DND-41 (cell line): ENCODE results near the gene DOCK9.
"Not testable (repeated sequence)": the region's sequence is repeated elsewhere in the genome, so short reads cannot be mapped to it uniquely, and the experiment has no call there.

Experiments
- ATAC-seq: fragments of 200-7000 bp; cut with Tn5 transposase; 3 replicates; pipeline ENCODE4 v1.9.1; 2021; ENCODE audit warnings: low read depth; ENCODE audit not compliant: insufficient read depth
- DNase-seq: peaks from one replicate; pipeline ENCODE4 v3.0.0-alpha.2; 2020
- H2AFZ ChIP-seq: 2 replicates; pipeline ENCODE4 v1.6.0; 2012; ENCODE audit warnings: low read depth, low read length
- H3K27ac ChIP-seq: 2 replicates; pipeline ENCODE4 v1.5.1; 2012; ENCODE audit warnings: low read length, inconsistent platforms
- H3K27me3 ChIP-seq: fragments of 200-600 bp; sonication (generic); 2 replicates; pipeline ENCODE4 v1.6.0; 2012; ENCODE audit warnings: low read length, mild to moderate bottlenecking, inconsistent platforms; ENCODE audit not compliant: insufficient read depth, poor library complexity
- H3K36me3 ChIP-seq: 2 replicates; pipeline ENCODE4 v1.5.1; 2012; ENCODE audit warnings: low read length, inconsistent platforms; ENCODE audit not compliant: insufficient read depth
- H3K4me1 ChIP-seq: 2 replicates; pipeline ENCODE4 v1.5.1; 2012; ENCODE audit warnings: mild to moderate bottlenecking, low read length; ENCODE audit not compliant: insufficient read depth
- H3K4me2 ChIP-seq: 2 replicates; pipeline ENCODE4 v1.6.0; 2012; ENCODE audit warnings: mild to moderate bottlenecking, moderate library complexity, low read length, inconsistent platforms; ENCODE audit not compliant: insufficient read depth
- H3K4me3 ChIP-seq, 2 experiments: fragments of 200-600 bp in 1 of 2; shearing (Covaris generic) in 1 of 2; 2 replicates each; pipeline ENCODE4 v1.5.1; 2012 to 2016; ENCODE audit warnings: inconsistent platforms in 2 of 2, low read length in 2 of 2, mild to moderate bottlenecking in 2 of 2, low read depth in 1 of 2, moderate library complexity in 1 of 2
- H3K79me2 ChIP-seq: 2 replicates; pipeline ENCODE4 v1.6.0; 2012; ENCODE audit warnings: low read length, inconsistent platforms; ENCODE audit not compliant: insufficient read depth
- H3K9ac ChIP-seq: 2 replicates; pipeline ENCODE4 v1.6.0; 2012; ENCODE audit warnings: low read depth, mild to moderate bottlenecking, inconsistent platforms, low read length, moderate library complexity
- H3K9me3 ChIP-seq: 2 replicates; pipeline ENCODE4 v1.5.1; 2012; ENCODE audit warnings: low read length, moderate library complexity, mild to moderate bottlenecking, inconsistent platforms; ENCODE audit not compliant: insufficient read depth, severe bottlenecking
- H4K20me1 ChIP-seq: 2 replicates; pipeline ENCODE4 v1.6.0; 2012; ENCODE audit warnings: low read length; ENCODE audit not compliant: insufficient read depth
- EZH2 ChIP-seq: IDR thresholded peaks from 3 replicates; pipeline ENCODE4 v1.6.1; 2012; ENCODE audit warnings: borderline replicate concordance, low read depth, mild to moderate bottlenecking, moderate library complexity, low read length, inconsistent platforms; ENCODE audit not compliant: severe bottlenecking
- TF ChIP-seq, protein P1 (sequence below): IDR thresholded peaks from 2 replicates; pipeline ENCODE4 v1.5.1; 2012; ENCODE audit warnings: borderline replicate concordance, low read length, moderate library complexity, mild to moderate bottlenecking; ENCODE audit not compliant: poor library complexity, severe bottlenecking; ENCODE audit errors: extremely low read depth

DOCK9 gene

GRCh38 chr13:98755729-98756128 is 222.1 kb downstream of the DOCK9 start:
- Histone ChIP-seq H3K36me3 (no peaks in the 10 kb centered on the region), H3K27ac (no peak overlapping the region), H3K4me2 (no peak overlapping the region), H4K20me1 (no peaks in the 10 kb centered on the region), H3K79me2 (no peaks in the 10 kb centered on the region), H3K4me1 (no peaks in the 10 kb centered on the region), H3K9ac (no peak overlapping the region), H2AFZ (no peak overlapping the region), H3K27me3 (no peaks in the 10 kb centered on the region), H3K9me3 (no peaks in the 10 kb centered on the region), H3K4me3 (no peak overlapping the region)
- TF ChIP-seq, protein P1, sequence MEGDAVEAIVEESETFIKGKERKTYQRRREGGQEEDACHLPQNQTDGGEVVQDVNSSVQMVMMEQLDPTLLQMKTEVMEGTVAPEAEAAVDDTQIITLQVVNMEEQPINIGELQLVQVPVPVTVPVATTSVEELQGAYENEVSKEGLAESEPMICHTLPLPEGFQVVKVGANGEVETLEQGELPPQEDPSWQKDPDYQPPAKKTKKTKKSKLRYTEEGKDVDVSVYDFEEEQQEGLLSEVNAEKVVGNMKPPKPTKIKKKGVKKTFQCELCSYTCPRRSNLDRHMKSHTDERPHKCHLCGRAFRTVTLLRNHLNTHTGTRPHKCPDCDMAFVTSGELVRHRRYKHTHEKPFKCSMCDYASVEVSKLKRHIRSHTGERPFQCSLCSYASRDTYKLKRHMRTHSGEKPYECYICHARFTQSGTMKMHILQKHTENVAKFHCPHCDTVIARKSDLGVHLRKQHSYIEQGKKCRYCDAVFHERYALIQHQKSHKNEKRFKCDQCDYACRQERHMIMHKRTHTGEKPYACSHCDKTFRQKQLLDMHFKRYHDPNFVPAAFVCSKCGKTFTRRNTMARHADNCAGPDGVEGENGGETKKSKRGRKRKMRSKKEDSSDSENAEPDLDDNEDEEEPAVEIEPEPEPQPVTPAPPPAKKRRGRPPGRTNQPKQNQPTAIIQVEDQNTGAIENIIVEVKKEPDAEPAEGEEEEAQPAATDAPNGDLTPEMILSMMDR: no peak
- TF ChIP-seq EZH2: no peak
- ATAC-seq (no peak), DNase-seq (no peak)

DNA sequence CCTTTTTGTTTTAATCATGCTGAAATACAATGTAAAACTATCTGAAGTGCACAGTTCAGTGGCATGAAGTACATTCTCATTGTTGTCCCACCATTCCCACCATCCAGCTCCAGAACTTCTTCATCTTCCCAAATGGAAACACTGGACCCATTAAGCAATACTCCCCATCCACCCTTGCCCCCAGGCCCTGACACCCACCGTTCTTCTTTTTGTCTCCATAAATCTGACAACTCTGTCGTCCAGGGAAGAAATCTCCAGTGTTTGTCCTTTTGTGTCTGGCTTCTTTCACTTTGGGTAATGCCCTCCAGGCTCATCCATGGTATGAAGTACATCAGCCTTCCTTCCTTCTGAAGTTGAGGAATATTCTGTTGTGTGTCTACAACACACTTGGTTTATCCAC is 222.7 kb downstream of the DOCK9 start:
- Histone ChIP-seq H2AFZ (no peak overlapping the region), H3K79me2 (no peaks in the 10 kb centered on the region), H3K9me3 (no peaks in the 10 kb centered on the region), H3K27me3 (no peaks in the 10 kb centered on the region), H3K4me2 (no peak overlapping the region), H3K9ac (no peak overlapping the region), H3K36me3 (no peaks in the 10 kb centered on the region), H3K4me3 (no peak overlapping the region), H3K27ac (no peak overlapping the region), H4K20me1 (no peaks in the 10 kb centered on the region), H3K4me1 (no peaks in the 10 kb centered on the region)
- no peak for ATAC-seq
- DNase-seq: no peak
- TF ChIP-seq, protein P1: no peak
- no peak for TF ChIP-seq EZH2

DNA sequence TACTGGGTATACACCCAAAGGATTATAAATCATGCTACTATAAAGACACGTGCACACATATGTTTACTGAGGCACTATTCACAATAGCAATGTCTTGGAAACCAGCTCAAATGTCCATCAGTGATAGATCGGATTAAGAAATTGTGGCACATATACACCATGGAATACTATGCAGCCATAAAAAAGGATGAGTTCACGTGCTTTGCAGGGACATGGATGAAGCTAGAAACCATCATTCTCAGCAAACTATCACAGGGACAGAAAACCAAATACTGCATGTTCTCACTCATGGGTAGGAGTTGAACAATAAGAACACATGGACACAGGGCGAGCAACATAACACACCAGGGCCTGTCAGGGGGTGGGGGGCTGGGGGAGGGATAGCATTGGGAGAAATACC is 223.4 kb downstream of the DOCK9 start:
- not testable (repeated sequence) for H2AFZ ChIP-seq, H3K9me3 ChIP-seq, H3K4me2 ChIP-seq, H3K36me3 ChIP-seq, H3K79me2 ChIP-seq, H4K20me1 ChIP-seq, H3K4me1 ChIP-seq, H3K4me3 ChIP-seq, ATAC-seq, H3K27me3 ChIP-seq, H3K27ac ChIP-seq, H3K9ac ChIP-seq, DNase-seq

- Histone ChIP-seq H3K36me3 (no peaks in the 10 kb centered on the region), H4K20me1 (no peaks in the 10 kb centered on the region), H3K9me3 (no peaks in the 10 kb centered on the region), H3K4me3 (no peak within 1 kb of the TSS), H2AFZ (no peak within 1 kb of the TSS), H3K79me2 (no peaks in the 10 kb centered on the region), H3K27me3 (no peaks in the 10 kb centered on the region), H3K9ac (no peak within 1 kb of the TSS), H3K4me2 (no peak within 1 kb of the TSS), H3K4me1 (no peaks in the 10 kb centered on the region), H3K27ac (no peak within 1 kb of the TSS)
- ATAC-seq (no peak), DNase-seq (no peak)
- TF ChIP-seq, protein P1: no peak
- TF ChIP-seq EZH2: no peak
Observed at GRCh38 chr13:98752467-98753290, 225.2 kb downstream of the DOCK9 start, which contains the start of gene SLC15A1. SLC15A1 (minus strand) TSS chr13:98752672; CDS start chr13:98752598, 74 bp downstream.
